GM15510 (cell line): ENCODE data around the gene ERO1A.

Experiments
- POLR2A ChIP-seq: IDR thresholded peaks from 3 replicates; pipeline ENCODE4 v1.6.1; 2011; ENCODE audit warnings: borderline replicate concordance; ENCODE audit not compliant: insufficient read length; ENCODE audit errors: extremely low read depth

The ERO1A gene

GRCh38 chr14:52660832-52661231, 34.5 kb downstream of the ERO1A start:
- no peak for TF ChIP-seq POLR2A

- no peak for TF ChIP-seq POLR2A
Observed at GRCh38 chr14:52660325-52660724, 35.0 kb downstream of the ERO1A start.

GRCh38 chr14:52656905-52657304, 38.5 kb downstream of the ERO1A start:
- TF ChIP-seq POLR2A: no peak

GRCh38 chr14:52650774-52651173, 44.6 kb downstream of the ERO1A start:
- TF ChIP-seq POLR2A: no peak

GRCh38 chr14:52649511-52649910, 45.8 kb downstream of the ERO1A start:
- TF ChIP-seq POLR2A: no peak

GRCh38 chr14:52641745-52642144, 53.6 kb downstream of the ERO1A start:
- TF ChIP-seq POLR2A: no peak

GRCh38 chr14:52640137-52640536, 55.2 kb downstream of the ERO1A start:
- no peak for TF ChIP-seq POLR2A

GRCh38 chr14:52619687-52620086, 75.7 kb downstream of the ERO1A start:
- no peak for TF ChIP-seq POLR2A

GRCh38 chr14:52618602-52619001, 76.8 kb downstream of the ERO1A start:
- no peak for TF ChIP-seq POLR2A

GRCh38 chr14:52610187-52610586, 85.2 kb downstream of the ERO1A start:
- TF ChIP-seq POLR2A: no peak

GRCh38 chr14:52609445-52610044, 85.8 kb downstream of the ERO1A start:
- TF ChIP-seq POLR2A: no peak

- no peak for TF ChIP-seq POLR2A
Observed at GRCh38 chr14:52607061-52607460, 88.3 kb downstream of the ERO1A start.

- no peak for TF ChIP-seq POLR2A
Observed at GRCh38 chr14:52602131-52602530, 93.2 kb downstream of the ERO1A start.

GRCh38 chr14:52599974-52600373, 95.4 kb downstream of the ERO1A start:
- TF ChIP-seq POLR2A: no peak

GRCh38 chr14:52598568-52598967, 96.8 kb downstream of the ERO1A start:
- TF ChIP-seq POLR2A: no peak

GRCh38 chr14:52596861-52597260, 98.5 kb downstream of the ERO1A start:
- TF ChIP-seq POLR2A: no peak

- TF ChIP-seq POLR2A: no peak
Observed at GRCh38 chr14:52596320-52596719, 99.0 kb downstream of the ERO1A start.
